Endothelial cell (in vitro differentiated cells): ENCODE measurements around the gene C1orf21. TPM values are rescaled to one million over a fixed set of nuclear protein-coding genes. Genes with fewer than 3 reads are reported as not detected.

Experiments
- DNase-seq: peaks from one replicate; pipeline ENCODE4 v3.0.0; 2021; ENCODE audit warnings: low spot score
- H3K27ac Mint-ChIP-seq: one replicate; pipeline ENCODE4 v1.8.0; 2021; ENCODE audit warnings: mixed read lengths, inconsistent platforms; ENCODE audit not compliant: unreplicated experiment
- H3K27me3 Mint-ChIP-seq: one replicate; pipeline ENCODE4 v1.8.0; 2021; ENCODE audit warnings: mild to moderate bottlenecking, moderate library complexity, mixed read lengths, inconsistent platforms; ENCODE audit not compliant: unreplicated experiment
- H3K36me3 Mint-ChIP-seq: one replicate; pipeline ENCODE4 v1.8.0; 2021; ENCODE audit warnings: mild to moderate bottlenecking, low read depth, mixed read lengths, inconsistent platforms; ENCODE audit not compliant: unreplicated experiment
- H3K4me1 Mint-ChIP-seq: one replicate; pipeline ENCODE4 v1.8.0; 2021; ENCODE audit warnings: mild to moderate bottlenecking, mixed read lengths, inconsistent platforms; ENCODE audit not compliant: unreplicated experiment
- H3K4me3 Mint-ChIP-seq: one replicate; pipeline ENCODE4 v1.8.0; 2021; ENCODE audit warnings: mild to moderate bottlenecking, mixed read lengths, inconsistent platforms; ENCODE audit not compliant: unreplicated experiment
- H3K9me3 Mint-ChIP-seq: one replicate; pipeline ENCODE4 v1.8.0; 2021; ENCODE audit warnings: mixed read lengths, inconsistent platforms; ENCODE audit not compliant: unreplicated experiment
- CTCF ChIP-seq: fragments of 200-600 bp; sonication (generic); IDR thresholded peaks from one replicate; pipeline ENCODE4 v1.5.0; 2021; ENCODE audit warnings: antibody characterized with exemption; ENCODE audit not compliant: unreplicated experiment
- total RNA-seq: library from RNA; stranded (reverse); fragmentation: NEBNext Ultra II Directional; extraction: Animal tissue kit (Norgen Biotek cat#: 25700); gene quantifications from one replicate; pipeline ENCODE4 v1.2.1, GENCODE V29; 2021; ENCODE audit not compliant: unreplicated experiment

The C1orf21 gene
- total RNA-seq, 1 donor from 2014 or later = 7.5 TPM

GRCh38 chr1:184404727-184405027, 17.8 kb downstream of the C1orf21 start:
- no peaks in the 10 kb centered on the region for H3K36me3 Mint-ChIP-seq
- no peak for TF ChIP-seq CTCF
- H3K27ac Mint-ChIP-seq = no peak overlapping the region
- H3K4me3 Mint-ChIP-seq = no peak overlapping the region
- no peaks in the 10 kb centered on the region for H3K9me3 Mint-ChIP-seq
- H3K27me3 Mint-ChIP-seq = no peaks in the 10 kb centered on the region
- no peak for DNase-seq
- H3K4me1 Mint-ChIP-seq = peaks cover 5% of the 10 kb centered on the region

GRCh38 chr1:184405094-184405800, 18.4 kb downstream of the C1orf21 start:
- no peak for TF ChIP-seq CTCF
- H3K4me1 Mint-ChIP-seq = peaks cover 5% of the 10 kb centered on the region
- H3K27ac Mint-ChIP-seq = no peak overlapping the region
- H3K9me3 Mint-ChIP-seq = no peaks in the 10 kb centered on the region
- H3K27me3 Mint-ChIP-seq = no peaks in the 10 kb centered on the region
- no peak for DNase-seq
- H3K4me3 Mint-ChIP-seq = no peak overlapping the region
- H3K36me3 Mint-ChIP-seq = no peaks in the 10 kb centered on the region

- Mint-ChIP-seq H3K27ac (no peak overlapping the region), H3K9me3 (no peaks in the 10 kb centered on the region), H3K36me3 (no peaks in the 10 kb centered on the region), H3K4me3 (no peak overlapping the region), H3K4me1 (peaks cover 5% of the 10 kb centered on the region), H3K27me3 (no peaks in the 10 kb centered on the region)
- DNase-seq = no peak
- TF ChIP-seq CTCF = no peak
Observed at GRCh38 chr1:184405801-184406142, 18.9 kb downstream of the C1orf21 start.

GRCh38 chr1:184406479-184406878, 19.6 kb downstream of the C1orf21 start:
- Mint-ChIP-seq H3K27ac (no peak overlapping the region), H3K27me3 (no peaks in the 10 kb centered on the region), H3K4me1 (peaks cover 5% of the 10 kb centered on the region), H3K4me3 (no peak overlapping the region), H3K9me3 (no peaks in the 10 kb centered on the region), H3K36me3 (no peaks in the 10 kb centered on the region)
- DNase-seq = no peak
- TF ChIP-seq CTCF = no peak

- Mint-ChIP-seq H3K4me1 (peaks cover 5% of the 10 kb centered on the region), H3K27me3 (no peaks in the 10 kb centered on the region), H3K27ac (no peak overlapping the region)
Observed at GRCh38 chr1:184407816-184408510, 21.1 kb downstream of the C1orf21 start.

More at GRCh38 chr1:184407816-184408510, 21.1 kb downstream of the C1orf21 start:
- Mint-ChIP-seq H3K4me3 (no peak overlapping the region), H3K36me3 (no peaks in the 10 kb centered on the region), H3K9me3 (no peaks in the 10 kb centered on the region)
- DNase-seq = no peak
- TF ChIP-seq CTCF = no peak
